ENCODE results near the gene NOXA1.

DNA sequence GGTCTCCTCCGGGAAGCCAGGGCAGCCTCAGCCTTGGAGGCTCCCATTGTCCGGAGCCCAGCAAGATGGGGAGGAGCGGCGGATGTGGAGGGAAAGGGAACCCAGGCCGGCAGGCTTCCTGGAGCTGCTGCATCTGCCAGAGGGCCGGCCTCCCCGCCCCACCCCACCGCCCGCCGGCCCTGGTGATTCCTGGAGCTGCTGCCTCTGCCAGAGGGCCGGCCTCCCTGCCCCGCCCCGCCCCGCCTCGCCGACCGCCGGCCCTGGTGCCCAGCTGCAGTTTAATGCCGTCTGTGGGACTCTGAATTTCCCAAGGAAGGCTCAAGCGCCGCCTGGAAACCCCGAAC, 31.8 kb upstream of the NOXA1 start:
- TF ChIP-seq CREB1 (IDR thresholded peaks at IDR 0.05) (no peak), POLR2A (IDR thresholded peaks at IDR 0.05; ENCODE audit: control extremely low read depth in 1 of 2, low read depth in 2 of 2, low read length in 2 of 2) (no peak), EZH2 (IDR thresholded peaks at IDR 0.05; ENCODE audit: low read depth, low read length, severe bottlenecking) (no peak), TEAD4 (IDR thresholded peaks at IDR 0.05; ENCODE audit: low read depth, low read length) (no peak), ZNF274 (IDR thresholded peaks at IDR 0.05; ENCODE audit: borderline replicate concordance, extremely low read depth, low read length) (no peak), GTF2F1 (IDR thresholded peaks at IDR 0.05; ENCODE audit: borderline replicate concordance, low read depth, low read length) (no peak), POLR2AphosphoS5 (IDR thresholded peaks at IDR 0.05; ENCODE audit: low read depth, low read length) (no peak), SRF (IDR thresholded peaks at IDR 0.05; ENCODE audit: low read depth, low read length) (no peak), PHF8 (conservative IDR thresholded peaks at IDR 0.05; ENCODE audit: low read depth, low read length) (no peak), TAF1 (IDR thresholded peaks at IDR 0.05; ENCODE audit: low read depth, low read length) (no peak), RAD21 (IDR thresholded peaks at IDR 0.05 in 1 of 2, conservative IDR thresholded peaks at IDR 0.05 in 1 of 2; ENCODE audit: low read depth in 2 of 2, low read length in 2 of 2) (no peak), POU5F1 (IDR thresholded peaks at IDR 0.05; ENCODE audit: low read depth, low read length) (no peak)
- TF ChIP-seq, protein P1, sequence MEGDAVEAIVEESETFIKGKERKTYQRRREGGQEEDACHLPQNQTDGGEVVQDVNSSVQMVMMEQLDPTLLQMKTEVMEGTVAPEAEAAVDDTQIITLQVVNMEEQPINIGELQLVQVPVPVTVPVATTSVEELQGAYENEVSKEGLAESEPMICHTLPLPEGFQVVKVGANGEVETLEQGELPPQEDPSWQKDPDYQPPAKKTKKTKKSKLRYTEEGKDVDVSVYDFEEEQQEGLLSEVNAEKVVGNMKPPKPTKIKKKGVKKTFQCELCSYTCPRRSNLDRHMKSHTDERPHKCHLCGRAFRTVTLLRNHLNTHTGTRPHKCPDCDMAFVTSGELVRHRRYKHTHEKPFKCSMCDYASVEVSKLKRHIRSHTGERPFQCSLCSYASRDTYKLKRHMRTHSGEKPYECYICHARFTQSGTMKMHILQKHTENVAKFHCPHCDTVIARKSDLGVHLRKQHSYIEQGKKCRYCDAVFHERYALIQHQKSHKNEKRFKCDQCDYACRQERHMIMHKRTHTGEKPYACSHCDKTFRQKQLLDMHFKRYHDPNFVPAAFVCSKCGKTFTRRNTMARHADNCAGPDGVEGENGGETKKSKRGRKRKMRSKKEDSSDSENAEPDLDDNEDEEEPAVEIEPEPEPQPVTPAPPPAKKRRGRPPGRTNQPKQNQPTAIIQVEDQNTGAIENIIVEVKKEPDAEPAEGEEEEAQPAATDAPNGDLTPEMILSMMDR (IDR thresholded peaks at IDR 0.05; ENCODE audit: control extremely low read depth in 1 of 3, insufficient read depth in 1 of 3, low read depth in 1 of 3, low read length in 3 of 3), result no peak
- TF ChIP-seq, protein P2, sequence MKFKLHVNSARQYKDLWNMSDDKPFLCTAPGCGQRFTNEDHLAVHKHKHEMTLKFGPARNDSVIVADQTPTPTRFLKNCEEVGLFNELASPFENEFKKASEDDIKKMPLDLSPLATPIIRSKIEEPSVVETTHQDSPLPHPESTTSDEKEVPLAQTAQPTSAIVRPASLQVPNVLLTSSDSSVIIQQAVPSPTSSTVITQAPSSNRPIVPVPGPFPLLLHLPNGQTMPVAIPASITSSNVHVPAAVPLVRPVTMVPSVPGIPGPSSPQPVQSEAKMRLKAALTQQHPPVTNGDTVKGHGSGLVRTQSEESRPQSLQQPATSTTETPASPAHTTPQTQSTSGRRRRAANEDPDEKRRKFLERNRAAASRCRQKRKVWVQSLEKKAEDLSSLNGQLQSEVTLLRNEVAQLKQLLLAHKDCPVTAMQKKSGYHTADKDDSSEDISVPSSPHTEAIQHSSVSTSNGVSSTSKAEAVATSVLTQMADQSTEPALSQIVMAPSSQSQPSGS (IDR thresholded peaks at IDR 0.05; ENCODE audit: low read length), result no peak
